GM18508 (cell line): ENCODE results near the gene C1orf159.
"Not testable (repeated sequence)": the region's sequence is repeated elsewhere in the genome, so short reads cannot be mapped to it uniquely, and the experiment has no call there.

Experiments used
- ATAC-seq: cut with Tn5 transposase; IDR thresholded peaks from one replicate; pipeline ENCODE4 v1.9.1; 2021; ENCODE audit warnings: moderate number of reproducible peaks; ENCODE audit not compliant: insufficient read depth, unreplicated experiment

The C1orf159 gene

DNA sequence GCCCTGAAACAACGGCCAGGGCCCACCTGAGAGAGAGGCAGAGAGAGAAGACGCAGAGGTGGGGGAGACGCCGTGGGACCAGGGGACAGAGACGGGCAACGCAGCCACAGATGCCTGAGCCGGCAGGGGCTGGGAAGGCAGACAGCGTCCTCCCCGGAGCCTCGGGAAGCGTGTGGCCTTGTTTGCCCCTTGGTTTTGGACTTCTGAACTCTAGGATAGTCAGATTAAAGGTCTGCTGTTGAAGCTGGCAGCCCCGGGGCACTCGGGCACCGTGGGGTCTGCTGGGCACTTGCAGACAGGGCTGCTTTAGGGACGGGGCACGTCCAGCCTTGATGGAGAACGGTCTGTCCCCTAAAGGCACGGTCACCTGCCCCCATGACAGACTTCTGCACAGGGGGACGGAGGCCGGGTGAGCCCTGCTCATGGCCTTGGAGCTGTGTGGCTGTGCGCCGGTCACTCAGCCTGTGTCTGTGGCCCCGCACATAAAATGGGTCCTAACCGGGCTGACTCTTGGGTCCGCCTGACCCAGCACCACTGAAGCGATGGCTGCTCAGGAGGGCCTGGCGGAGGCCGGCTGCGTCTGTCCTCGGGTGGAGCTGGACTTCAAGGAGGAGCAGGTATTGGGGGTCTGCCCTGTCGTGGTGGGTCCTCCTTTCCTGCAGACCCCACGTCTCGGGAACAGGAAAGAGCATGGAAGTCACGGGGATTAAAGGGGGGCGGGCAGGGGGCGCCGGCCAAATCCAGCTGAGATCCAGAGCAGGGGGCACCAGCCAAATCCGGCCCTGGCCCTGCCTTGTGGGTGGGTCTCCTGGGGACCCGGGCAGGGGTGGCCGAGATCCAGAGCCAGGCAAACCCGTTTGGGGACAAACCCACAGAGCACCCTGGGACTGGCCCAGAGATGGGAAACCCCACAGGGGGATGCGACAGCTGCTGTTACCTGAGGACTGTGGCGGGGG lies 32.2 kb downstream of the C1orf159 start:
- no peak for ATAC-seq

GRCh38 chr1:1082776-1083415 lies 33.0 kb downstream of the C1orf159 start:
- ATAC-seq: no peak

GRCh38 chr1:1082239-1082775 lies 33.6 kb downstream of the C1orf159 start:
- ATAC-seq: no peak

DNA sequence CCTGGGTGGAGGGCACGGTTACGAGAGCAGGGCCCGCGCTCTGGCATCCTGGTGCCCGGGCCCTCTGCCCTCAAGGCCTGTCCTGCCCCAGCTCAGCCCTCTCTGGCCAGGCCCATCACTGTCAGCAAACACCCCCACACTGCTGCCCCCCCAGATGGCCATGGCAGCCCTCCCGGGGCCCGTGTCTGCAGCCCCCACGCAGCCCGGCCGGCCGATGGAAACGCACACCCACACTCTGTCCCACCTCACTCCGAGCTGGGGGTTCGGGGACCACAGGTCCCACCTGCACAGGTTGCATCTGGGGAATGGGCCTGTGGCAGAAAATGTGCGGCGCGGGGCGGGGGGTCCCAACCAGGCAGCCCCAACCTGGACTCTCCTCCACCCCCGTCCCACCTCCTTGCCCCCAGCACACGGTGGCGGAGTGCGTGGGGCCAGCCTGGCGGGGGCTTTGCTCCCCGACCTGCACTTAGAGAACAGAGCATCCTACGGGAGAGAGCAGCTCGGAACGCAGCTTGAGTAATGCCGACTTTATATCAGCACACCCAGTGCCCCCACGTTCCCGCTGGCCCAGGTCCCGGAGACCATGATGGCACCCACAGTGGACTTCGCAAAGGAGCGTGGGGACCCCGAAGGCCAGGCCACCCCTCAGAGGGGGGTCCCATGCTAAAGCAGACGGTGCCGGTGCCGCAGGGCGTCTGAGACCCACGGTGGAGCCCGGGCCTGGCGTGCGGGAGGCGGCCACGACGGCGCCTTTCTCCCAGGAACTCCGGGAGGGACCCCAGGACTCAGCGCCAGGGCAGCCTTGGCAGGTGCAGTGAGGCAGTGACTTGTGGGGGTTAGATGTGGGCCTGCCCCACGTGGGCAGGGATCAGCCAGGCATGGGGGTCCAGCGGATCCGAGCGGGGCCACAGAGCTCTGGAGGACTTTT lies 34.3 kb downstream of the C1orf159 start:
- no peak for ATAC-seq

- no peak for ATAC-seq
These were observed 35.0 kb downstream of the C1orf159 start for GRCh38 chr1:1080951-1081310.

- no peak for ATAC-seq
These were observed 35.6 kb downstream of the C1orf159 start for GRCh38 chr1:1080122-1080757.

DNA sequence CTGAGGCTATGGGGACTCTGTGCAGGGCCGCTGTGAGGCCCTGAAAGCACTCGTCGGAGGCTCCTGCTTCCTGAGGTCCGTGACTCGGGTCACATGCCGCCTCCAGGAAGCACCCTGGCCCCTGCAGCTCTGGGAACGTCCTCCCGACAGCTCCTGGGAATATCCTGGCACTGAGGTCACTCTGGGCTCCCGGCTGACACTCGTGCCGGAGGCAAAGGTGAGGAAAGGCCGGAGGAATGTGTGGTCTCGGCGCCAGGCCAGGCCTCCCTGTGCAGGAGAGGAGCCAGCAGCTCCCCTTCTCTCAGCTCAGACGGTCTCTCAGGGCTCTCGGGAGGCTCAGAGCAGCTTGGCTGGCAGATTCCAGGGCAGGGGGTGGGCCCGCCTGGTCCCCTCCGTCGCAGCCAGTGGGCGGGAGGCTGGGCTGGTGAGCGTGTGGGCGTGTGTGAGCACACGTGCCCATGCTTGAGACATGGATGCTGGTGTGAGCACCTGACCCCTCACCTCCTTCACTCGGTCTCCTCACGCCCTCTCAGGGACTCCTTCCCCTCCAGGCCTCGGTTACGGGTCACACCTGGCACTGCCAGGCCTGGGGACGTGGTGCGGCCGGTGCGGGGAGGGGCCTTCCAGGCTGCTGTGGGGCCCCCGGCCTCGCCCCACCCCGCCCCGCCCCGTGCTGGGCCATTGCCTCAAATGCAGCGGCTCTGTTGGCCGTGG lies 36.3 kb downstream of the C1orf159 start:
- ATAC-seq: no peak

GRCh38 chr1:1077396-1077795 lies 38.5 kb downstream of the C1orf159 start:
- ATAC-seq: not testable (repeated sequence)

- ATAC-seq: no peak
These were observed 40.5 kb downstream of the C1orf159 start for GRCh38 chr1:1075148-1075935.

GRCh38 chr1:1074631-1075147 lies 41.2 kb downstream of the C1orf159 start:
- ATAC-seq: no peak

GRCh38 chr1:1073743-1074587 lies 41.9 kb downstream of the C1orf159 start, which contains the start of gene RNF223:
TSS of gene RNF223 (minus strand) at chr1:1074306. CDS start at chr1:1072566, 1,740 bp downstream.
- no peak for ATAC-seq

DNA sequence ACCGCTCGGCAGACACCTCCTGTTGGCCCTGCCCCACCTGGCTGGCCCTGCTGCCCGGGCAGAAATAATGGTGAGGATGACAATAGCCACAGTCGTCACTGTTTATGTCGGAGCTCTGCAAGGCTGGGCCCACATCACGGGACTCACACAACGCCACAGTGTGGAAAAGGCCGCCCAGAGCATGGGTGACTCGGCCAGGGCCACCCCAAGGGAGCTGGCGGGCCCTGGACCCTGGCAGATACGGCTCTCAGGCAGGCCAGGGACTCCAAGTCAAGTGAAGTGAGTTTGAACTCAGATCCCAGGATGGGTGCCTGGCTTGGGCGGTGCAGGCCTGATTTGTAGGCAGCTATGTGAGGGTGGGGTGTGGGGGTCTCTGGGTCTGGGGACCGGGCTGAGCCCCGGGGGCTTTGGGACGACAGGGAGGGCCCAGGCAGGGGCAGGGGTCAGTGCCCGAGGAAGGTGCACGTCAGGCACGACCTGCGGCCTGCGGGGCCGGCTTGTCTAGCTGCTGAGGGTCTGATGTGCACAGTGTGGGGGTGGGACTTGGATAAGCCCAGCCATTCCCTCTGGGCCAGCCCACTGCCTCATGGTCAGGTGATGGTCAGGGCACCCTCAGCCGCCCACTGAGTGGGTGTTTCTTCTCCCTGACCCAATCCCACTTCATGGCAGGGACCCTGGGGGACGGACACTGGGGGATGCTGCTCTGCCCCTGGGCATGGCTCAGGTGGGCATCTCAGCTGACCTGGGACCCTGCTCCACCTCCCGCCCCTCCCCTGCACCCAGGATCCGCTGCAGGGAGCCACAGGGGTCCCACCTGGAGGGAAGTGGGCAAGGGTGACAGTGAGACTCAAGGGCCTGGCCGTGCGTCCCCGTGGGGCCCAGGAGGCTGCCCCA lies 42.8 kb downstream of the C1orf159 start:
- ATAC-seq: no peak

GRCh38 chr1:1072299-1072848 lies 43.5 kb downstream of the C1orf159 start:
- ATAC-seq: no peak

DNA sequence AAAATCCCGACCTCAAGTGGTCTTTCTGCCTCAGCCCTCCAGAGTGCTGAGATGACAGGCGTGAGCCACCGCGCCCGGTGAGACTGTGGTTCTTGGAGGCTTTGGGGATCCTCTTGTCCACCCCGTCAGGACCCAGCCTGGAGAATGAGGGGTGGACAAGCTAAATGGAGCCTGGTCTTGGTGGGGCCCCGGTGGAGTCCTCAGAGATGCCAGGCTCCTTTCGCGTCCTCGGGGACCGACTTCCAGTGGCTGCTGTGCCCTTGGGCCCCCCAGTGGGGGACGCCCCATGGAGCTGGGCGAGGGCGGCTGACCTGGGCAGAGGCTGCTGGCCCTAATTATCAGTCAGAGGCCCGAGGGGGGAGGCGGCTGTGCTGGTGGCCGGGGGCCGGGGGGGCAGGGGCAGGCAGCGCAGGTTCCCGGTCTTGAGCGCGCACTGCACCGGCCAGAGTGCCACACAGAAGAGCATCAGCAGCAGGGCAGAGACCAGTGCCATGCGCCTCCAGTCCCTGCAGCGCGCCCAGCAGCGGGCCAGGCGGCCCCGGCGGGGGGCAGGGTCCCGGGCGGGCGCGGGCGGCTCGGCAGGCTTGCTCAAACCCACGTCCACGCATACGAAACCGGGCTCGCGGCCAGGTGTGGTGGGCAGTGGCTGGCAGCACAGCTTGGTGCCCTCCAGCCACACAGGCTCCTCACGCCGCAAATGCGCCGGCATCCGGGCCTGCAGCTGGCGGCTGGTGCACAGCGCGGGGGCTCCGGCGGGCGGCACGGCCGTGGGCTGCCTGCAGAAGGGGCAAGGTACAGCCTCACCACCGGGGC lies 44.2 kb downstream of the C1orf159 start:
- ATAC-seq: no peak
